HS-5 (cell line): ENCODE results near the gene MRPL14.
A peak's percentile ranks its signal among the peaks of the same experiment; 100 is the strongest.

Experiments
- DNase-seq: peaks from one replicate; pipeline ENCODE4 v3.0.0-alpha.2; 2012; ENCODE audit warnings: low read depth

The MRPL14 gene

GRCh38 chr6:44127186-44128019 is at the start of gene MRPL14, which contains the start of gene TMEM63B:
Gene MRPL14, minus strand, starts transcription at chr6:44127452. Its CDS starts 10,841 bp downstream, at chr6:44116611.
Gene TMEM63B, plus strand, starts transcription at chr6:44127554. Its CDS starts 7,031 bp downstream, at chr6:44134585.
- no peak for DNase-seq

- DNase-seq = no peak
Observed at GRCh38 chr6:44176130-44176761, 49.0 kb upstream of the MRPL14 start.

- DNase-seq = peak; percentile 22
Observed at GRCh38 chr6:44172731-44173500, 45.7 kb upstream of the MRPL14 start.

GRCh38 chr6:44171899-44172546 is 44.8 kb upstream of the MRPL14 start:
- no peak for DNase-seq

- no peak for DNase-seq
Observed at GRCh38 chr6:44169886-44170570, 42.8 kb upstream of the MRPL14 start.

GRCh38 chr6:44169154-44169553 is 41.9 kb upstream of the MRPL14 start:
- DNase-seq = no peak

- DNase-seq = no peak
Observed at GRCh38 chr6:44167567-44167966, 40.3 kb upstream of the MRPL14 start.

GRCh38 chr6:44166591-44167184 is 39.4 kb upstream of the MRPL14 start:
- no peak for DNase-seq

GRCh38 chr6:44166116-44166515 is 38.9 kb upstream of the MRPL14 start:
- no peak for DNase-seq

GRCh38 chr6:44162876-44163625 is 35.8 kb upstream of the MRPL14 start:
- DNase-seq = no peak

- DNase-seq = no peak
Observed at GRCh38 chr6:44161997-44162338, 34.7 kb upstream of the MRPL14 start.

GRCh38 chr6:44158770-44159228 is 31.5 kb upstream of the MRPL14 start, which contains the start of gene CAPN11:
Gene CAPN11, plus strand, starts transcription at chr6:44158820. Its CDS starts 29 bp downstream, at chr6:44158849.
- no peak for DNase-seq

- no peak for DNase-seq
Observed at GRCh38 chr6:44157152-44157521, 29.9 kb upstream of the MRPL14 start.

- DNase-seq = no peak
Observed at GRCh38 chr6:44156494-44157151, 29.4 kb upstream of the MRPL14 start.

GRCh38 chr6:44154067-44154466 is 26.8 kb upstream of the MRPL14 start:
- DNase-seq = no peak

GRCh38 chr6:44152533-44152932 is 25.3 kb upstream of the MRPL14 start:
- no peak for DNase-seq

GRCh38 chr6:44152109-44152461 is 24.8 kb upstream of the MRPL14 start:
- DNase-seq = no peak

- no peak for DNase-seq
Observed at GRCh38 chr6:44151348-44152108, 24.3 kb upstream of the MRPL14 start.

GRCh38 chr6:44150317-44150917 is 23.2 kb upstream of the MRPL14 start:
- DNase-seq = no peak
